ENCODE results near the gene FTSJ3. TPM values are rescaled to one million over a fixed set of nuclear protein-coding genes. Genes with fewer than 3 reads are reported as not detected.

The FTSJ3 gene
- total RNA-seq, 1 experiment from 2014 or later = 82.4 TPM

- TF ChIP-seq EZH2 (IDR thresholded peaks at IDR 0.05; ENCODE audit: low read length, unreplicated experiment) (no peak), CTCF (conservative IDR thresholded peaks at IDR 0.05; ENCODE audit: low read depth, low read length) (no peak)
- ChIA-PET CTCF (interaction anchor here (0.6 kb wide), 1 partner anchor 10 kb away, joined by 3 read pairs; no protein-coding TSS in a partner anchor), POLR2A (ENCODE audit: unreplicated experiment) (no interaction called here)
- Histone ChIP-seq H3K4me3 (ENCODE audit: low read length) (peak overlapping the region; percentile 14; the same call in 1 of the 2 replicates), H3K9me2 (replicated peaks; ENCODE audit: low read length) (no peaks in the 10 kb centered on the region), H3K36me3 (ENCODE audit: low read depth, low read length) (peaks cover 22% of the 10 kb centered on the region; the same call in 1 of the 2 replicates), H3F3A (ENCODE audit: low read length, unreplicated experiment) (no peaks in the 10 kb centered on the region), H3K4me1 (ENCODE audit: insufficient read depth, low read length) (peaks cover 33% of the 10 kb centered on the region), H3K27me3 (ENCODE audit: low read length) (no peaks in the 10 kb centered on the region), H3K4me2 (ENCODE audit: low read length) (peak overlapping the region; percentile 66), H3K79me2 (ENCODE audit: low read length) (peaks cover 58% of the 10 kb centered on the region), H3K9me3 (ENCODE audit: low read length) (no peaks in the 10 kb centered on the region), H3K27ac (ENCODE audit: low read length) (no peak overlapping the region), H3K9ac (ENCODE audit: low read length) (no peak overlapping the region), H2AFZ (ENCODE audit: low read length) (no peak overlapping the region), H4K20me1 (ENCODE audit: low read length) (0 out of 2 replicates have a peak, but pooled peaks cover 6% of the 10 kb centered on the region)
- intact Hi-C loops (cut with micrococcal nuclease) = no loop called here
- DNase-seq (peak; percentile 75), ATAC-seq (no peak)
- no TSS peak for BruUV-seq (replicated peaks)
These were observed 11.2 kb upstream of the FTSJ3 start for GRCh38 chr17:63838631-63839171.

GRCh38 chr17:63837962-63838600 is 10.6 kb upstream of the FTSJ3 start:
- no peak overlapping the region for H3K9ac ChIP-seq (ENCODE audit: low read length)
- H3K27ac ChIP-seq (ENCODE audit: low read length) = no peak overlapping the region
- intact Hi-C loops (cut with micrococcal nuclease) = no loop called here
- BruUV-seq (replicated peaks) = no TSS peak
- no peaks in the 10 kb centered on the region for H3K9me3 ChIP-seq (ENCODE audit: low read length)
- H3K4me2 ChIP-seq (ENCODE audit: low read length) = peak overlapping the region; percentile 66
- H3K36me3 ChIP-seq (ENCODE audit: low read depth, low read length) = peaks cover 28% of the 10 kb centered on the region; the same call in 1 of the 2 replicates
- ChIA-PET CTCF (no interaction called here), POLR2A (ENCODE audit: unreplicated experiment) (no interaction called here)
- H3K4me1 ChIP-seq (ENCODE audit: insufficient read depth, low read length) = peaks cover 33% of the 10 kb centered on the region
- no peak for ATAC-seq
- no peaks in the 10 kb centered on the region for H3K27me3 ChIP-seq (ENCODE audit: low read length)
- no peaks in the 10 kb centered on the region for H3F3A ChIP-seq (ENCODE audit: low read length, unreplicated experiment)
- no peak overlapping the region for H2AFZ ChIP-seq (ENCODE audit: low read length)
- TF ChIP-seq EZH2 (IDR thresholded peaks at IDR 0.05; ENCODE audit: low read length, unreplicated experiment) (no peak), CTCF (conservative IDR thresholded peaks at IDR 0.05; ENCODE audit: low read depth, low read length) (no peak), EZH2phosphoT487 (IDR thresholded peaks at IDR 0.05; ENCODE audit: borderline replicate concordance, low read length) (no peak)
- H3K79me2 ChIP-seq (ENCODE audit: low read length) = peaks cover 58% of the 10 kb centered on the region
- DNase-seq = no peak
- no peaks in the 10 kb centered on the region for H3K9me2 ChIP-seq (replicated peaks; ENCODE audit: low read length)
- peak overlapping the region; percentile 14; the same call in 1 of the 2 replicates for H3K4me3 ChIP-seq (ENCODE audit: low read length)
- 0 out of 2 replicates have a peak, but pooled peaks cover 6% of the 10 kb centered on the region for H4K20me1 ChIP-seq (ENCODE audit: low read length)

DNA sequence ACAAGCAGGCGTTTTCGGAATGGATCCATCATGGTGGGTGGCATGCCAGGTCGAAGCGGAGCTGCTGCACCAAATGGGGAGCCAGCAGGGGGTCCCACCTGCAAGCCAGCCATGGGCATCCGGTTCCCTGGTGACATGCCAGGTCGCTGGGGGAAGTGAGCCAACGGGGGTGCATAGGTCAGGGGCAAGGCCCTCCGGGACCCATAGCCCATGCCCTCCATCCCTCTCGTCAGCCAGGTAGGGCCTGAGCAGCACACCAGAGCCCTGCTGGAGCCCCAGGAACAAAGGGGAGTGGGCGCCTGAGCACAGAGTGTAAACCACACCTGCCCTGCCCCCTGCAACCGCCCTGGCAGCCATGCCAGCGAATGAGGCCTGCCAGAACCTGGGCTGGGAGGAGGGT is 10.0 kb upstream of the FTSJ3 start:
- ChIA-PET POLR2A (ENCODE audit: unreplicated experiment) (no interaction called here), CTCF (no interaction called here)
- no peak overlapping the region for H3K4me2 ChIP-seq (ENCODE audit: low read length)
- H3K27ac ChIP-seq (ENCODE audit: low read length) = no peak overlapping the region
- H3K9ac ChIP-seq (ENCODE audit: low read length) = no peak overlapping the region
- no peaks in the 10 kb centered on the region for H3K27me3 ChIP-seq (ENCODE audit: low read length)
- intact Hi-C loops (cut with micrococcal nuclease) = no loop called here
- TF ChIP-seq CTCF (conservative IDR thresholded peaks at IDR 0.05; ENCODE audit: low read depth, low read length) = no peak
- H3F3A ChIP-seq (ENCODE audit: low read length, unreplicated experiment) = no peaks in the 10 kb centered on the region
- DNase-seq (no peak), ATAC-seq (no peak)
- H3K9me3 ChIP-seq (ENCODE audit: low read length) = no peaks in the 10 kb centered on the region
- BruUV-seq (replicated peaks) = no TSS peak
- H4K20me1 ChIP-seq (ENCODE audit: low read length) = 0 out of 2 replicates have a peak, but pooled peaks cover 6% of the 10 kb centered on the region
- no peak overlapping the region for H2AFZ ChIP-seq (ENCODE audit: low read length)
- H3K4me1 ChIP-seq (ENCODE audit: insufficient read depth, low read length) = peaks cover 33% of the 10 kb centered on the region
- H3K79me2 ChIP-seq (ENCODE audit: low read length) = peaks cover 58% of the 10 kb centered on the region
- H3K36me3 ChIP-seq (ENCODE audit: low read depth, low read length) = peaks cover 34% of the 10 kb centered on the region; the same call in 1 of the 2 replicates
- H3K9me2 ChIP-seq (replicated peaks; ENCODE audit: low read length) = no peaks in the 10 kb centered on the region
- H3K4me3 ChIP-seq (ENCODE audit: low read length) = no peak overlapping the region

Measured in PC-3 (cell line).